ENCODE measurements around the gene PRMT7.

PRMT7 gene

DNA sequence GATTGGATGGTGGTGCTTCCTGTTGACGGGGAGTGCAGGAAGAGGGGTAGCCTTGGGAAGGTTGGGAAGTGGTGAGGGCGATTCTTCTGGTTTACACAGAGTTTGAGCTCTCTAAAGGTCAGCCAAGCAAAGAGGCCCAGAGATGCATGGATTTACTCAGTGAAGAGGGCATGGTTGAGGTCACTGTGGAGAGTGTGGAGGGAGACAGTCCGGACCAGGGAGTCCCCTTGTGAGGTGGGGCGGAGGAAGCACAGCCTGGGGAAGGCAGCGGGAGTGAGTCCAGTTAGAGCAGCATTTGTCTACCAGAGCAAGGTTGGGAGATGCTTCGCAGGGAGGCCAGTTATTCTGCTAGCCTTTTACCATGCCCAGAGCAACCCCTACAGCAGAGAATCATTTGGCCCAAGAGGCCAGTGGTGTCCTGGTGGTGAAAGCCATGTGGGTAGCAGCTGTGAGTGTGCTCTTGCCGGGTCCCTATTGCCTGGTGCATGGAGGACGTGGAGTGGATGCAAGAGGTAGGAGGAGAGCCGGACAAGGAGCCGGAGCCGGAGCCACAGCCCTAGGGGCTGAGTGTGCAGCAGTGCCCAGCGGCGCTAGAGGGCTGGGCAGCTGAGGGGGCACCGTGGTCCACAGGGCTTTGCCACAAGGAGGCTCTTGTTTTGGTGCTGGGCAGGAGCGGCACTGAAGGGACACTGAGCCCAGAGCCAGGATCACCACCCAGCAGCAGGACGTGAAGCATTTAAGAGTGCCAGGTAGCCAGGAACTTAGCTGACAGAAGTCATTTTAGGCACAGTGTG is 27.7 kb downstream of the PRMT7 start:
- H3K79me2 ChIP-seq (ENCODE audit: insufficient read depth, low read length): peaks cover 18% of the 10 kb centered on the region
- ATAC-seq (ENCODE audit: insufficient read depth, low read depth) (no peak), DNase-seq (no peak)
- no peaks in the 10 kb centered on the region for H3K27me3 ChIP-seq (ENCODE audit: insufficient read depth, low read length, poor library complexity)
- no peak overlapping the region for H2AFZ ChIP-seq (ENCODE audit: low read depth, low read length)
- H3K4me2 ChIP-seq (ENCODE audit: insufficient read depth, low read length): no peak overlapping the region
- TF ChIP-seq, protein P1, sequence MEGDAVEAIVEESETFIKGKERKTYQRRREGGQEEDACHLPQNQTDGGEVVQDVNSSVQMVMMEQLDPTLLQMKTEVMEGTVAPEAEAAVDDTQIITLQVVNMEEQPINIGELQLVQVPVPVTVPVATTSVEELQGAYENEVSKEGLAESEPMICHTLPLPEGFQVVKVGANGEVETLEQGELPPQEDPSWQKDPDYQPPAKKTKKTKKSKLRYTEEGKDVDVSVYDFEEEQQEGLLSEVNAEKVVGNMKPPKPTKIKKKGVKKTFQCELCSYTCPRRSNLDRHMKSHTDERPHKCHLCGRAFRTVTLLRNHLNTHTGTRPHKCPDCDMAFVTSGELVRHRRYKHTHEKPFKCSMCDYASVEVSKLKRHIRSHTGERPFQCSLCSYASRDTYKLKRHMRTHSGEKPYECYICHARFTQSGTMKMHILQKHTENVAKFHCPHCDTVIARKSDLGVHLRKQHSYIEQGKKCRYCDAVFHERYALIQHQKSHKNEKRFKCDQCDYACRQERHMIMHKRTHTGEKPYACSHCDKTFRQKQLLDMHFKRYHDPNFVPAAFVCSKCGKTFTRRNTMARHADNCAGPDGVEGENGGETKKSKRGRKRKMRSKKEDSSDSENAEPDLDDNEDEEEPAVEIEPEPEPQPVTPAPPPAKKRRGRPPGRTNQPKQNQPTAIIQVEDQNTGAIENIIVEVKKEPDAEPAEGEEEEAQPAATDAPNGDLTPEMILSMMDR (IDR thresholded peaks at IDR 0.05; ENCODE audit: borderline replicate concordance, extremely low read depth, low read length, poor library complexity, severe bottlenecking): no peak
- no peak for TF ChIP-seq EZH2 (IDR thresholded peaks at IDR 0.05; ENCODE audit: borderline replicate concordance, low read depth, low read length, severe bottlenecking)
- peak overlapping the region; percentile 20 for H3K27ac ChIP-seq (ENCODE audit: low read length)
- peaks cover 18% of the 10 kb centered on the region for H3K4me1 ChIP-seq (ENCODE audit: insufficient read depth, low read length)
- H3K9ac ChIP-seq (ENCODE audit: low read depth, low read length): no peak overlapping the region
- H4K20me1 ChIP-seq (ENCODE audit: insufficient read depth, low read length): no peaks in the 10 kb centered on the region
- H3K36me3 ChIP-seq (ENCODE audit: insufficient read depth, low read length): peaks cover 93% of the 10 kb centered on the region
- no peak overlapping the region for H3K4me3 ChIP-seq (ENCODE audit: low read depth in 1 of 2, low read length in 2 of 2)
- H3K9me3 ChIP-seq (ENCODE audit: insufficient read depth, low read length, severe bottlenecking): no peaks in the 10 kb centered on the region

DNA sequence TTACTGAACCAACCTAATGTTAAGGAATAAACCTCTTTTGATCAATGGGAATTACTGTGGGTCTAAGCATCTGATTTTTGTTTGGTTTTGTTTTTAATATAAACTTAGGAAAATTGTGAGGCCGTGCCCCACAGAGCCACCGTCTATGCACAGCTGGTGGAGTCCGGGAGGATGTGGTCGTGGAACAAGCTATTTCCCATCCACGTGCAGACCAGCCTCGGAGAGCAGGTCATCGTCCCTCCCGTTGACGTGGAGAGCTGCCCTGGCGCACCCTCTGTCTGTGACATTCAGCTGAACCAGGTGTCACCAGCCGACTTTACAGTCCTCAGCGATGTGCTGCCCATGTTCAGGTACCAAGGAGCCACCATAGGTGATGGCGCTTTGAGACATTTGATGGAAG is 28.4 kb downstream of the PRMT7 start:
- Histone ChIP-seq H4K20me1 (ENCODE audit: insufficient read depth, low read length) (no peaks in the 10 kb centered on the region), H3K36me3 (ENCODE audit: insufficient read depth, low read length) (peaks cover 93% of the 10 kb centered on the region), H3K27ac (ENCODE audit: low read length) (peak overlapping the region; percentile 35; the same call in 1 of the 2 replicates), H3K4me2 (ENCODE audit: insufficient read depth, low read length) (no peak overlapping the region), H3K27me3 (ENCODE audit: insufficient read depth, low read length, poor library complexity) (no peaks in the 10 kb centered on the region), H3K9ac (ENCODE audit: low read depth, low read length) (no peak overlapping the region), H3K9me3 (ENCODE audit: insufficient read depth, low read length, severe bottlenecking) (no peaks in the 10 kb centered on the region), H3K79me2 (ENCODE audit: insufficient read depth, low read length) (peaks cover 14% of the 10 kb centered on the region), H2AFZ (ENCODE audit: low read depth, low read length) (no peak overlapping the region), H3K4me1 (ENCODE audit: insufficient read depth, low read length) (peaks cover 20% of the 10 kb centered on the region), H3K4me3 (ENCODE audit: low read depth in 1 of 2, low read length in 2 of 2) (no peak overlapping the region)
- ATAC-seq (ENCODE audit: insufficient read depth, low read depth) (no peak), DNase-seq (no peak)
- TF ChIP-seq, protein P1 (IDR thresholded peaks at IDR 0.05; ENCODE audit: borderline replicate concordance, extremely low read depth, low read length, poor library complexity, severe bottlenecking): no peak
- no peak for TF ChIP-seq EZH2 (IDR thresholded peaks at IDR 0.05; ENCODE audit: borderline replicate concordance, low read depth, low read length, severe bottlenecking)

DNA sequence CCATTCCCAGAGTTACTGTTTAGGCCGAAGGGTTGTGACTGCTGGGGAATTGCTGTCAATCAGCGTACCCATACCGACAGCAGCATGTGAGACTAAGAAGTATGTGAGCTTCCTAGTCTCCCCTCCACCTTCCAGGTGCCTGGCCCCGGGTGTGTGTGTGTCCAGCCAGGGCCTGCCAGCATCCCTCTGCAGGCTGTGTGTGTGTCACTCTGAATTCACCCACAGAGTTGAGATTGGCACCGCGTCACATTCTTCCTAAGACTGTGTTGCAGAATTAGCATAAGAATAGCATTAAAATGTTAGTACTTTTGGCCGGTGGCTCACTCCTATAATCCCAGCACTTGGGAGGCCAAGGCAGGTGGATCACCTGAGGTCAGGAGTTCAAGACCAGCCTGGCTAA is 31.8 kb downstream of the PRMT7 start:
- H4K20me1 ChIP-seq (ENCODE audit: insufficient read depth, low read length): 0 out of 2 replicates have a peak, but pooled peaks cover 3% of the 10 kb centered on the region
- peaks cover 84% of the 10 kb centered on the region for H3K36me3 ChIP-seq (ENCODE audit: insufficient read depth, low read length)
- no peak overlapping the region for H3K9ac ChIP-seq (ENCODE audit: low read depth, low read length)
- no peak overlapping the region for H3K4me3 ChIP-seq (ENCODE audit: low read depth in 1 of 2, low read length in 2 of 2)
- H2AFZ ChIP-seq (ENCODE audit: low read depth, low read length): no peak overlapping the region
- H3K9me3 ChIP-seq (ENCODE audit: insufficient read depth, low read length, severe bottlenecking): no peaks in the 10 kb centered on the region
- no peaks in the 10 kb centered on the region for H3K27me3 ChIP-seq (ENCODE audit: insufficient read depth, low read length, poor library complexity)
- no peak overlapping the region; the same call in 1 of the 2 replicates for H3K27ac ChIP-seq (ENCODE audit: low read length)
- DNase-seq: no peak
- H3K4me2 ChIP-seq (ENCODE audit: insufficient read depth, low read length): no peak overlapping the region
- H3K4me1 ChIP-seq (ENCODE audit: insufficient read depth, low read length): peaks cover 52% of the 10 kb centered on the region
- H3K79me2 ChIP-seq (ENCODE audit: insufficient read depth, low read length): peaks cover 34% of the 10 kb centered on the region
- TF ChIP-seq, protein P1 (IDR thresholded peaks at IDR 0.05; ENCODE audit: borderline replicate concordance, extremely low read depth, low read length, poor library complexity, severe bottlenecking): no peak
- TF ChIP-seq EZH2 (IDR thresholded peaks at IDR 0.05; ENCODE audit: borderline replicate concordance, low read depth, low read length, severe bottlenecking): no peak
- no peak for ATAC-seq (ENCODE audit: insufficient read depth, low read depth)

Measured in DND-41 (cell line).